ENCODE measurements around the gene CD22. TPM values are rescaled to one million over a fixed set of nuclear protein-coding genes. Genes with fewer than 3 reads are reported as not detected.
"Not testable (repeated sequence)": the region's sequence is repeated elsewhere in the genome, so short reads cannot be mapped to it uniquely, and the experiment has no call there.

CD22 gene
- total RNA-seq, 1 donor from 2014 or later = not detected

- DNase-seq = no peak
Measured at GRCh38 chr19:35360880-35361420, 32.0 kb downstream of the CD22 start.

DNA sequence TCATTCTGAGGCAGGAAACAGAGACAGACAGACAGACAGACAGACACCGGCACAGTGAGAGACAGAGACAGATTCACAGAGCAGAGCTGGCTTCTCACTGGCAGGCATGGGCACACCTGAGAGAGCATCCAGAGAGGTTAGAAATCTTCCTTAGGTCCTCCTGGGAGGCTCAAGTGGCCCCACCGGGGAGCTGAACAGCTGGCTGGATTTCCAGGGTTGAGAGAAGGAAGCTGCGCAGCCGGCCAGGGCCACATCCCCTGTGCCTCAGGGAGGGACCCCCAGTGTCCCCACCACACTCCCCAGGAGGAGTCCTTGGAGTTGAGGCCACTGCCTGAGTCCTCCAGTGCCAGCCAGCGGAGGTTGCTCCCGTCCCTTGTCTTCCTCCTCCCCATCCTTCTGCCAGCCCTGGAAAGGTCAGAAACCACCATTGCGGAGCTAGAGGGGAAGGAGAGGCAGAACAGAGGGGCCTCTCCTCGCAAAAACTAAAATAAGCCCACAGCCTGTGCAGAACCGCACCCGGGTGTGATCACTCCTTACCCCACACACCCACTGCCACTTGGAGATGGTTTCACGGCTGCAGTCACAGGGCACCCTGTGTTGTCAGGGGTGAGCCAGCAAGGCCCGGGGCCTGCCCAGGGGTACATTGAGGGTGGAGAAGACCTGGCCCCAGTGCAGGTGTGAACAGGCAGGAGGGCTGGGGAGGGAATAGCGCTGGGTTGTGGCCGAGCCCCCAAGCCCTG, 33.4 kb downstream of the CD22 start:
- no peak for DNase-seq

GRCh38 chr19:35363001-35363590, 34.1 kb downstream of the CD22 start:
- DNase-seq = no peak

DNA sequence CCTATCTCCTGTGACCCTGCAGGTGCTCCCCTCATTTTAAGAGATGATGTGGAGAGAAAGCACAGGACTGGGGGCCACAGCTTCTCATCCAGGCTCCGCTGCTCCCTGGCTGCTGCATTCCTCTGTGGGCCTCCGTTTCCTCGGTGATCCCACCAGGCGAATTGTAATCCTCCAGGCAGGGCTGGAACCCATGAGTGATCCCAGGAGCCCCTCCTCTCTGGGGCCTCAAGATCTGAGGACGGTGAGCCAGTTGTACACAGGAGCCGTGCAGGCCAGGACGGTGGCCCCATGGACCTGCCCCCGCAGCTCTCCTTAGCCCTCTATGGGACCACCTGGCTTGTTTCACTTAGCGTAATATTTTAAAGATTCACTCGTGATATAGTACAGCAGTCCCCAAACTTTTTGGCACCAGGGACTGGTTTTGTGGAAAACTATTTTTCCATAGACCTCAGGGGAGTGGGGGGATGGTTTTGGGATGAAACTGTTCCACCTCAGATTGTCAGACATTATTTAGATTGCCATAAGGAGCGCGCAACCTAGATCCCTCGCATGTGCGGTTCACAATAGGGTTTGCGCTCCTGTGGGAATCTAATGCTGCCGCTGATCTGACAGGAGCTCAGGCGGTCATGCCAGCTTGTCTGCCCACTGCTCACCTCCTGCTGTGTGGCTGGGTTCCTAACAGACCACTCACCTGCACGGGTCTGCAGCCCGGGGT, 34.9 kb downstream of the CD22 start:
- no peak for DNase-seq

DNA sequence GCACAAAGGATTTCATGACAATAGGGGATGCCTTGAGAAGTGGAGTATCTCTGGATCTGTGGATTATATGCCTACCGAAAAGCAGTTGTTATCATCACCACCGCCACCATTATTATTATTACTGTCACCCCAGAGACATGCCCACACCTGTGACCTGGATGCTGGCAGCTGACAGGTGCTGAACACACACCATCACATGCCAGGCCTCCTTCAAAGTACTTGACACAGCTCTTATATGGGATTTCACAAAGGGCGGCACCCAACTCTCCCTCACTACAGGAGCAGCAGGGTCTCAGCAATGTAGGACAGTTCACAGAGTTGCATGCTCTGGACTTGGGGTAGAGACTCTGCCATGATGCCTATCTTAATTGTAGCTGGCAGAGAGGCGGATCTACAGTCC, 36.3 kb downstream of the CD22 start:
- no peak for DNase-seq

- DNase-seq = no peak
Measured at GRCh38 chr19:35368378-35368777, 39.4 kb downstream of the CD22 start.

DNA sequence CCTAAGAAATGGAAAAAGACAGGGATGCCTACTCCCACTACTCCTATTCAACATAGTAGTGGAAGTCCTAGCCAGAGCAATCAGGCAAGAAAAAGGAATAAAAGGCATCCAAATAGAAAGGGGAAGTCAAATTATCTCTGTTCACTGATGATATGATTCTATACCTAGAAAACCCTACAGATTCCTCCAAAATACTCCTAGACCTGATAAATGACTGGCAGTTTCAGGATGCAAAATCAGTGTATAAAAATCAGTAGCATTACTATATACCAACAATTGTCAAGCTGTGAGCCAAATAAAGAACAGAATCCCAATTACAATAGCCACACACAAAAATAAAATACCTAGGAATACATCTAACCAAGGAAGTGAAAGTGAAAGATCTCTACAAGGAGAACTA, 40.5 kb downstream of the CD22 start:
- DNase-seq = no peak

GRCh38 chr19:35370722-35371121, 41.7 kb downstream of the CD22 start, which contains the start of gene GPR42:
Gene GPR42, plus strand, starts transcription at chr19:35371068. Its CDS starts 292 bp downstream, at chr19:35371360.
- no peak for DNase-seq

DNA sequence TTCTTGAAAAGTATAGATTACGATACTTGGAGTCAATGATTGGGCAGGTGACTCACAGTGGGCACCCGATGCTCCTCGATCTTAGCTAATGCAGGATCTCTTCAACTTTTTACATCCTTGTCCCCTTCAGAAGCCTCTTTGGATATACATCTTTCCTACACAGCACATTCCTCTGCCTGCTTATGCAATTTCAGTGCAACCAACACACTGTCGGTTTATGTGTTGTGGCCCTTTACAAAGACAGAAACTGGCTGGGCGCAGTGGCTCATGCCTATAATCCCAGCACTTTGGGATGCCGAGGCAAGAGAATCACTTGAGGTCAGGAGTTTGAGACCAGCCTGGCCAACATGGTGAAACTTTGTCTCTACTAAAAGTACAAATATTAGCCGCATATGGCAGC, 44.5 kb downstream of the CD22 start:
- DNase-seq = no peak

GRCh38 chr19:35374031-35374430, 45.0 kb downstream of the CD22 start:
- not testable (repeated sequence) for DNase-seq

- DNase-seq = no peak
Measured at GRCh38 chr19:35375505-35376307, 46.7 kb downstream of the CD22 start.

- no peak for DNase-seq
Measured at GRCh38 chr19:35377656-35378055, 48.7 kb downstream of the CD22 start.

- no peak for DNase-seq
Measured at GRCh38 chr19:35378356-35378755, 49.4 kb downstream of the CD22 start.

DNA sequence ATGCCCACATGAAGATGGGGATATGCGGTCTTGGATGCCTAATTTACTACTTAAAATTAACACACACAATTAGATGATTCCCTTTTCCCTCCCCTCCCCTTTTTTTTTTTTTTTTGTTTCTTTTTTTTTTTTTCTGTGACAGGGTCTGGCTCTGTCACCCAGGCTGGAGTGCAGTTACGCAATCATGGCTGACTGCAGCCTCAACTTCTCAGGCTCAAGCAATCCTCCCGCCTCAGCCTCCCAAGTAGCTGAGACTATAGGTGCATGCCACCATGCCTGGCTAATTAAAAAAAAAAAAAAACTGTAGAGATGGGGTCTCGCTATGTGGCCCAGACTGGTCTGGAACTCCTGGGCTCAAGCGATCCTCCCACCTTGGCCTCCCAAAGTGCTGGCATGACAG, 50.6 kb downstream of the CD22 start:
- DNase-seq = not testable (repeated sequence)

- no peak for DNase-seq
Measured at GRCh38 chr19:35379992-35380391, 51.0 kb downstream of the CD22 start.

DNA sequence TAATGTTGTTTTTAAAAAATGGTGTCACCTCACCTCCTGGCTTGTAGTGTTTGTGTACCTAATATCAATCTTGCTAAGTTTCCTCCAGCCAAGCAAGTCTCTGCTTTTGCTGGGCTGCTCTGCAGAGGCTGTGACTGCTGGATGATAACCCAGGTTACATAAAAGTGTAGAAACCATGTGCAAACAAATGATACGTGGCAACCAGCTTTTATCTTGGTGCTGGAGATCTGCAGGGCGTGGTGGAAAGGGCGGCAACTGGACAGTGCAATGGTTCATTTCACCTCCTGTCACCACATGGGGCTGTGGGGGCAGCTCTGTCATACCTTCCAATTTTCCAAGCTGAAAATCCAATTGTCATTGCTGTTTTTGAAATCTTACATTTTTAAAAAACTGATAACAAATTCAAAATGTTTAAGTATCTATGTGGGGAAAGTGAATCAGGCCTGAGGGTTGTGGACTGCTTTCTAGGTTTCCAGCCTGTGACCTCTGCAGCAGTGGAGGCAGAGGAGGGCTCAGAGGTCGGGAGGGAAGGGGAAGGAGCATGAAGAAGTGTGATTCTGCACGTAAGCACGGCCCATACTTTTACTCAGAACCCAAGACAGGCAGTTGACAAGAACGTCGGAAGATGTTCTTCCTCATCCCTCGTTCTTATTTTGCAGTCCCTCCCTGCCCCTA, 51.6 kb downstream of the CD22 start:
- no peak for DNase-seq

DNA sequence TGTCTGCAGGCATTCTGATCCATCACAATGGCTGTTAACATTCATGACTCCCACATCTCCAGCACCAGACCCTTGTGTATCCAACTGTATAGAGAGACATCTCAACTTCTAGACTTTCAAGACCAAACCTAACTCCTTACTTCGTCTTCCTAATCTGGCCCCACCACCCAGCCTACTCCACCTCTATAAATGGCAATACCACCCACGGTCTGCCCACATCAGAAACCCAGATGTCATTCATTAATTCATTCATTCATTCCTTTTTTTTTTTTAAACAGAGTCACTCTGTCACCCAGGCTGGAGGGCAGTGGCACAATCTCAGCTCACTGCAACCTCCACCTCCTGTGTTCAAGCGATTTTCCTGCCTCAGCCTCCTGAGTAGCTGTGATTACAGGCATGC, 52.3 kb downstream of the CD22 start:
- no peak for DNase-seq

DNA sequence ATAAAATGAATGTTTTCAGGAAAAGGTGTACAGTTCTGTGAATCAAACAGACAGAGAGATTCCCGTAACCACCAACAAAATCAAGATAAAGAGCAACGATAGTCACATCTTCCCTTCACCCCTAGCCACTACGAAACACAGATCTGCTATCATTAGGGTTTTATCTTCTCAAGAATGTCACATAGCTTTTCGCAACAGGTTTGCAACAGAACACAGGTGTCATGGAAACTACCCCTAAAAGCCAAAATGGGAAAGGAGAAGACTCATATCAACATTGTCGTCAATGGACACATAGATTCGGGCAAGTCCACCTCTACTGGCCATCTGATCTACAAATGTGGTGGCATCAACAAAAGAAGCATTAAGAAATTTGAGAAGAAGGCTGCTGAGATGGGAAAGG, 52.9 kb downstream of the CD22 start:
- no peak for DNase-seq

- no peak for DNase-seq
Measured at GRCh38 chr19:35383536-35383935, 54.5 kb downstream of the CD22 start.

- DNase-seq = no peak
Measured at GRCh38 chr19:35388277-35389054, 59.5 kb downstream of the CD22 start.

Measured in occipital lobe (tissue), 2 donors.